Trophoblast cell (in vitro differentiated cells and primary cell): ENCODE data around the gene ARF1.
A peak's percentile ranks its signal among the peaks of the same experiment; 100 is the strongest.

ENCODE experiments used
- DNase-seq, 2 donors: peaks; one replicate each; pipeline ENCODE4 v3.0.0-alpha.2; 2016
- H2AFZ ChIP-seq: 2 replicates; pipeline ENCODE4 v1.6.1; 2013; ENCODE audit warnings: low read length, moderate library complexity, mild to moderate bottlenecking; ENCODE audit not compliant: insufficient read depth, poor library complexity
- H2AK5ac ChIP-seq: 2 replicates; pipeline ENCODE4 v1.6.1; 2013; ENCODE audit warnings: mild to moderate bottlenecking, low read length
- H2BK120ac ChIP-seq: 2 replicates; pipeline ENCODE4 v1.6.1; 2013; ENCODE audit warnings: low read length, mild to moderate bottlenecking, moderate library complexity; ENCODE audit not compliant: insufficient read depth, poor library complexity
- H2BK12ac ChIP-seq: 2 replicates; pipeline ENCODE4 v1.6.1; 2013; ENCODE audit warnings: mild to moderate bottlenecking, low read length, moderate library complexity
- H2BK5ac ChIP-seq: 2 replicates; pipeline ENCODE4 v1.6.1; 2013; ENCODE audit warnings: low read length, low read depth, moderate library complexity, mild to moderate bottlenecking; ENCODE audit not compliant: poor library complexity
- H3K14ac ChIP-seq: 2 replicates; pipeline ENCODE4 v1.6.1; 2013; ENCODE audit warnings: mild to moderate bottlenecking, low read length
- H3K18ac ChIP-seq: 2 replicates; pipeline ENCODE4 v1.6.1; 2013; ENCODE audit warnings: mild to moderate bottlenecking, low read length
- H3K23ac ChIP-seq: 2 replicates; pipeline ENCODE4 v1.6.1; 2013; ENCODE audit warnings: low read length
- H3K27ac ChIP-seq: 2 replicates; pipeline ENCODE4 v1.5.1; 2013; ENCODE audit warnings: low read depth, mild to moderate bottlenecking, inconsistent platforms, low read length, moderate library complexity
- H3K27me3 ChIP-seq: 2 replicates; pipeline ENCODE4 v1.6.1; 2013; ENCODE audit warnings: inconsistent platforms, mild to moderate bottlenecking, low read length, moderate library complexity; ENCODE audit not compliant: insufficient read depth
- H3K36me3 ChIP-seq, 2 experiments: 1 replicate in 1 of 2; 2 replicates in 1 of 2; pipeline ENCODE4 v1.6.1; 2013; ENCODE audit warnings: low read length in 2 of 2, mild to moderate bottlenecking in 2 of 2, moderate library complexity in 1 of 2; ENCODE audit not compliant: insufficient read depth in 2 of 2, control insufficient read depth in 1 of 2
- H3K4ac ChIP-seq: 2 replicates; pipeline ENCODE4 v1.6.1; 2013; ENCODE audit warnings: low read depth, mild to moderate bottlenecking, low read length, moderate library complexity
- H3K4me1 ChIP-seq, 2 experiments: 1 replicate in 1 of 2; 2 replicates in 1 of 2; pipeline ENCODE4 v1.6.1; 2013; ENCODE audit warnings: low read length in 2 of 2, mild to moderate bottlenecking in 2 of 2, moderate library complexity in 1 of 2; ENCODE audit not compliant: insufficient read depth in 2 of 2, control insufficient read depth in 1 of 2
- H3K4me2 ChIP-seq: 2 replicates; pipeline ENCODE4 v1.6.1; 2013; ENCODE audit warnings: inconsistent platforms, mild to moderate bottlenecking, low read length, moderate library complexity
- H3K4me3 ChIP-seq: 2 replicates; pipeline ENCODE4 v1.5.1; 2013; ENCODE audit warnings: mild to moderate bottlenecking, low read depth, low read length, inconsistent platforms
- H3K79me1 ChIP-seq: one replicate; pipeline ENCODE4 v1.6.1; 2013; ENCODE audit warnings: low read length
- H3K79me2 ChIP-seq: 2 replicates; pipeline ENCODE4 v1.6.1; 2013; ENCODE audit warnings: low read length, mild to moderate bottlenecking; ENCODE audit not compliant: control insufficient read depth, insufficient read depth, poor library complexity
- H3K9ac ChIP-seq: 2 replicates; pipeline ENCODE4 v1.6.1; 2013; ENCODE audit warnings: mild to moderate bottlenecking, low read length
- H3K9me3 ChIP-seq: 2 replicates; pipeline ENCODE4 v1.6.1; 2013; ENCODE audit warnings: low read depth, mild to moderate bottlenecking, control low read depth, inconsistent platforms, low read length; ENCODE audit not compliant: insufficient read depth
- H4K12ac ChIP-seq: 2 replicates; pipeline ENCODE4 v1.6.1; 2013; ENCODE audit warnings: low read depth, mild to moderate bottlenecking, low read length, moderate library complexity
- H4K8ac ChIP-seq: 2 replicates; pipeline ENCODE4 v1.6.1; 2013; ENCODE audit warnings: low read depth, mild to moderate bottlenecking, low read length, moderate library complexity
- H4K91ac ChIP-seq: one replicate; pipeline ENCODE4 v1.6.1; 2013; ENCODE audit warnings: low read depth, mild to moderate bottlenecking, low read length, moderate library complexity
- WGBS: extraction: QIAGEN DNeasy Blood & Tissue Kit; methylation state at CpG from one replicate; pipeline ENCODE4 v1.1.7; 2013; ENCODE audit warnings: missing lambda C conversion rate; ENCODE audit not compliant: insufficient read length, insufficient coverage; ENCODE audit errors: extremely low coverage; 5-methylcytosine and 5-hydroxymethylcytosine counted together

Gene ARF1

DNA sequence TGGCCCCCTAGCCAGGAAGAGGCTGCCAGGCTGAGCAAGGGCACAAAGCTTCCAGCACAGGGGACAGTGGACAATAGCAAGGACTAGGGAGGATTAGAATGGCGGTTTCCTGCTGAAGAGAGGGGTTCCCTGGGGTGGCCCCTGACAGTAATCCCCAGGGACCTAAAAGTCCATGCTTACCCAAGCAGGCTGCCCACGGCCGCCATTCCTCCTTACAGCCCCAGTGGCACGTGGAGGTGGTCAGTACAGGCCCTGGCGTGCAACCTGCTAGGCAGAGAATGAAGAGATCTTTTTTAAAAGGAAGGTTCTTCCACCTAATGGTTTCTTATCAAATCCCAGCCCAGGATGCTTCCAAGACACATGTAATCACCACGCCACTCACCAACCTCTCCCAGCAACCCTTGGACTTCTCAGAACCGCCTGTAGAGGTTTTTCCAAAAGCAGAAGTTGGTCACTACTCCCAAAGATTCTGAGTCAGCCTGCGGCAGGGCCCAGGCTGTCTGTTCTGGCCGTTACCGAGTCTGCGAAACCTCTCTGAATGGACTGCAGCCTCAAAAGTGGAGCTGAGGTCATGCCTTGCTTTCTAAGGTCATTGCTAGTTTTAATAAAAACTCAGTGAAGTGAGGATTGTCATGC is 25.7 kb downstream of the ARF1 start:
- peak overlapping the region; percentile 90 for H4K8ac ChIP-seq
- H3K36me3 ChIP-seq, result peaks cover 19 to 20% of the 10 kb centered on the region in 2 experiments

DNA sequence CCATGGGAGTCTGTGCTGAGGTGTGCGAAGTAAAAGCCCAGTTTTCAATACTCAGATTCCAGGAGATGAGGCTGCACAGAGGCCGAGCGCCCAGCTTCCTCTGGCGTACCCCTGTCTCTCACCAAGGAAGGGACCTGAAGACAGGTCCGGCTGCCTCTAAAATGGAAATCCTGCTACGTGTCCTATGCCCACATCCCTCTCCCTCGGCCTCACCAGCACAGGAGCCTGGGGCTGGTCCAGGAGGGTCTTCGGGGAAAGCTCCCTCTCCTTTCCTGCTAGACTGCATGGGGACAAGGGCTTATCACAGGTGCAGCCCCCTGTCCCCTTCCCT is 26.2 kb downstream of the ARF1 start:
- peak overlapping the region; percentile 42 for H3K18ac ChIP-seq
- peak overlapping the region; percentile 40 for H3K14ac ChIP-seq
- peak overlapping the region; percentile 77 for H3K4ac ChIP-seq
- peaks cover 19 to 20% of the 10 kb centered on the region in 2 experiments for H3K36me3 ChIP-seq
- H3K79me1 ChIP-seq, result peaks cover 11% of the 10 kb centered on the region
- H2AK5ac ChIP-seq, result peak overlapping the region; percentile 53
- peak overlapping the region; percentile 15 for H4K12ac ChIP-seq
- peak overlapping the region; percentile 85 for H3K4me2 ChIP-seq
- H3K23ac ChIP-seq, result no peak overlapping the region
- H3K9ac ChIP-seq, result peak overlapping the region; percentile 89
- H3K4me1 ChIP-seq, result peaks cover 10 to 15% of the 10 kb centered on the region in 2 experiments
- no peak overlapping the region for H2BK12ac ChIP-seq
- WGBS, result no CpG with 5 or more reads among the region's 8 CpGs
- peak overlapping the region; percentile 90 for H4K8ac ChIP-seq
- H3K9me3 ChIP-seq, result no peaks in the 10 kb centered on the region
- no peak overlapping the region for H3K27ac ChIP-seq
- H2BK120ac ChIP-seq, result peak overlapping the region; percentile 4
- no peak for DNase-seq
- H3K27me3 ChIP-seq, result no peaks in the 10 kb centered on the region
- H2AFZ ChIP-seq, result peak overlapping the region; percentile 46
- peak overlapping the region; percentile 78 for H4K91ac ChIP-seq
- peak overlapping the region; percentile 94 for H3K4me3 ChIP-seq
- H2BK5ac ChIP-seq, result peak overlapping the region; percentile 12
- H3K79me2 ChIP-seq, result peaks cover 9% of the 10 kb centered on the region

More for the DNA sequence above, 25.7 kb downstream of the ARF1 start:
- Histone ChIP-seq H3K9me3 (no peaks in the 10 kb centered on the region), H3K27me3 (no peaks in the 10 kb centered on the region), H2BK12ac (no peak overlapping the region), H3K23ac (no peak overlapping the region), H4K12ac (no peak overlapping the region), H4K91ac (no peak overlapping the region), H3K14ac (no peak overlapping the region), H3K9ac (no peak overlapping the region), H3K4me1 (peaks cover 11 to 16% of the 10 kb centered on the region in 2 experiments), H2BK5ac (no peak overlapping the region), H3K27ac (no peak overlapping the region), H2AK5ac (no peak overlapping the region), H3K4ac (peak overlapping the region; percentile 47), H3K79me1 (peaks cover 14% of the 10 kb centered on the region), H2AFZ (no peak overlapping the region), H2BK120ac (no peak overlapping the region), H3K4me2 (peak overlapping the region; percentile 85), H3K4me3 (no peak overlapping the region), H3K18ac (no peak overlapping the region), H3K79me2 (peaks cover 9% of the 10 kb centered on the region)
- no peak for DNase-seq
- WGBS, result no CpG with 5 or more reads among the region's 11 CpGs

DNA sequence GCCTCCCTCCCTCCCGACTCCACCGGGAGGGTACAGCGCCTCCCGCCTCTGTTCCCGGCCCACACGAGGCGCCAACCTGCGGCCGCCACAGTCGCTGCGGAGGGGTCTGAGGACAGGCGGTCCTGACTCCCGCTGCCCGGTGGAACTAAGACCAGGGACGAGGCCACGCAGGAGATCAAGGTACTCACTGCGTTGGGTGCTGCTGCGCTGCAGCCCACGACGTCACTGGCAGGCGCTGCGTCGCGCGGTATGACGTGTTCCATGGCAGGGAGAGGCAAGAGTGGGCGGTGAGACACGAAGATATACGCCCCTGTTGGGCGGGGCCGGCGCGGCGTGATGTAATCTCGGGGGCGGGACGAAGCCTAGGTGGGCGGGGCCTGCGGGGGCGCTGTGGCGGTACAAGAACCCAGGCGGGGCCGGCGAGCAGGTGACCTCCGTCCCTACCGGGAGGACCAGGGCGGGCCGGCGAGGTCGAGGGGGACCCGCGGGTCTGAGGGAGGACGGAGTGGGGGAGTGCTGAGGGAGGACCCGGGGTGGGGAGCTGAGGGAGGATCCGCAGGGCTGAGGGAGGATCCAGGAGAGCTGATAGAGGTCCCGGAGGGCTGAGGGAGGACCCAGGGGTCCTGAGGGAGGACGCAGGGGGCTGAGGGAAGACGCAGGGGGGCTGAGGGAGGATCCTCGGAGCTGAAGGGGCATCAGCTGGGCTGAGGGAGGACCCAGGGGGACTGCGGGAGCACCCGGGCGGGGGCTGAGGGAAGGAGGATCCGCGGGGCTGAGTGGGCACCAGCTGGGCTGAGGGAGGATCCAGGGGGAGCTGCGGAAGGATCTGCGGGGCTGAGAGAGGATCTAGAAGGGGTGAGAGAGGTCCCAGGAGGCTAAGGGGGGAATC is 26.8 kb downstream of the ARF1 start, which contains the start of gene MRPL55:
Gene MRPL55, minus strand, starts transcription at position 227 of the 889 bp plus-strand sequence. CDS start 1,039 bp downstream, outside the sequence.
- peaks cover 9% of the 10 kb centered on the region for H3K79me2 ChIP-seq
- peak within 1 kb of the TSS; percentile 45 for H2BK120ac ChIP-seq
- H3K79me1 ChIP-seq, result peaks cover 11% of the 10 kb centered on the region
- no peaks in the 10 kb centered on the region for H3K27me3 ChIP-seq
- no peaks in the 10 kb centered on the region for H3K9me3 ChIP-seq
- peak within 1 kb of the TSS; percentile 89 for H3K9ac ChIP-seq
- peak within 1 kb of the TSS; percentile 77 for H3K4ac ChIP-seq
- WGBS, result no CpG with 5 or more reads among the region's 66 CpGs
- DNase-seq, result peak; percentile 98 to 99
- H3K4me2 ChIP-seq, result peak within 1 kb of the TSS; percentile 85
- peak within 1 kb of the TSS; percentile 94 for H3K4me3 ChIP-seq
- peak within 1 kb of the TSS; percentile 83 for H3K14ac ChIP-seq
- H2AK5ac ChIP-seq, result peak within 1 kb of the TSS; percentile 71
- no peak within 1 kb of the TSS for H3K23ac ChIP-seq
- H4K91ac ChIP-seq, result peak within 1 kb of the TSS; percentile 86
- H3K4me1 ChIP-seq, result peaks cover 7 to 10% of the 10 kb centered on the region in 2 experiments
- peak within 1 kb of the TSS; percentile 90 for H4K8ac ChIP-seq
- H2AFZ ChIP-seq, result peak within 1 kb of the TSS; percentile 77
- peak within 1 kb of the TSS; percentile 91 for H4K12ac ChIP-seq
- H3K18ac ChIP-seq, result peak within 1 kb of the TSS; percentile 95
- H2BK5ac ChIP-seq, result peak within 1 kb of the TSS; percentile 65
- peaks cover 19 to 20% of the 10 kb centered on the region in 2 experiments for H3K36me3 ChIP-seq
- peak within 1 kb of the TSS; percentile 43 for H3K27ac ChIP-seq
- H2BK12ac ChIP-seq, result peak within 1 kb of the TSS; percentile 55

DNA sequence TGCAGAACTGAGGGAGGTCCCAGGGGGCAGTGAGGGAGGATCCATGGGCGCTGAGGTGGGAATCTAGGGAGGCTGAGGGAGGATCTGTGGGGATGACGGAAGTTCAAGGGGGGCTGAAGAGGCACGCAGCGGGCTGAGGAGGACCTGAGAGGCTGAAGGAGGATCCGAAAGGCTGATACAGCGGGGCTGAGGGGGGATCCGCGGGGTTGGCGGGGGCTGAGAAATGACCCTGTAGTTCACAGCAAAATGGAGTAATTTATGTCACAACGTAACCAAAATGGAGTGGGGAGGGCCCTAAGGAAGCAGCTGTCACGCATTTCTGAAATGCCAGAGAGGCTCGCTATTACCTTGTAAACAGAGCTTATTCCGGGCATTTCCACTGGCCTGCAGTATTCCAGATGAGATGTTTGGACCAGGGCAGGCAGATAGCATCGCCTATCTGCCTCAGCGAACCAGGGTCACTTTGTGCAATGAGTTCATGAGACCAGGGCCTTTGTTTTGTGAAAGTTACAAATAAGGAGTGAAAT is 27.5 kb downstream of the ARF1 start:
- WGBS, result no CpG with 5 or more reads among the region's 15 CpGs
- Histone ChIP-seq H3K9ac (peak overlapping the region; percentile 72), H3K9me3 (no peaks in the 10 kb centered on the region), H4K91ac (peak overlapping the region; percentile 86), H3K18ac (peak overlapping the region; percentile 95), H2BK5ac (peak overlapping the region; percentile 65), H3K4me2 (peak overlapping the region; percentile 85), H2AFZ (peak overlapping the region; percentile 77), H3K79me1 (peaks cover 11% of the 10 kb centered on the region), H3K4me1 (peaks cover 7 to 10% of the 10 kb centered on the region in 2 experiments), H2BK12ac (peak overlapping the region; percentile 55), H3K4ac (peak overlapping the region; percentile 67), H3K14ac (peak overlapping the region; percentile 83), H3K4me3 (peak overlapping the region; percentile 87), H3K36me3 (peaks cover 19 to 20% of the 10 kb centered on the region in 2 experiments), H3K79me2 (peaks cover 9% of the 10 kb centered on the region), H3K23ac (no peak overlapping the region), H3K27ac (peak overlapping the region; percentile 43), H2AK5ac (peak overlapping the region; percentile 71), H2BK120ac (peak overlapping the region; percentile 45), H4K8ac (peak overlapping the region; percentile 84), H3K27me3 (no peaks in the 10 kb centered on the region), H4K12ac (peak overlapping the region; percentile 91)
- peak; percentile 95 to 97 for DNase-seq
